ENCODE data around the gene AFF3.

DNA sequence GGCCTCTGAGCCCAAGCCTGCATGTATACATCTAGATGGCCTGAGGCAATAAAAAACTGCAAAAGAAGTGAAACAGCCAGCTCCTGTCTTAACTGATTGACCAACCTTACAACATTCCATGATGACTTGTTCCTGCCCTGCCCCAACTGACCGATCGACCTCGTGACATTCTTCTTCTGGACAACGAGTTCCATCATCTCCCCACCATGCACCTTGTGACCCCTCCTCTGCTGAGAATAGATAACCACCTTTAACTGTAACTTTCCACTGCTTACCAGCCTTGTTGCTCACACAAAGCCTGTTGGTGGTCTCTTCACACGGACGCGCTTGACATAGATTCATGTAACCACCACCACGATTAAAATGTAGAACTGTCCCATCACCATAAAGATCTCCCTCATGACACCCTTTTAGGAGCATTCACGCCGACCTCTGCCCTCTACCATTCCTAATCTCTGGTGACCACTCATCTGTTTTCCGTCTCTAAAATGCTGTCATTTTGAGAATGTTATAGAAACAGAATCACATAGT, 532.5 kb downstream of the AFF3 start:
- TF ChIP-seq, protein P1, sequence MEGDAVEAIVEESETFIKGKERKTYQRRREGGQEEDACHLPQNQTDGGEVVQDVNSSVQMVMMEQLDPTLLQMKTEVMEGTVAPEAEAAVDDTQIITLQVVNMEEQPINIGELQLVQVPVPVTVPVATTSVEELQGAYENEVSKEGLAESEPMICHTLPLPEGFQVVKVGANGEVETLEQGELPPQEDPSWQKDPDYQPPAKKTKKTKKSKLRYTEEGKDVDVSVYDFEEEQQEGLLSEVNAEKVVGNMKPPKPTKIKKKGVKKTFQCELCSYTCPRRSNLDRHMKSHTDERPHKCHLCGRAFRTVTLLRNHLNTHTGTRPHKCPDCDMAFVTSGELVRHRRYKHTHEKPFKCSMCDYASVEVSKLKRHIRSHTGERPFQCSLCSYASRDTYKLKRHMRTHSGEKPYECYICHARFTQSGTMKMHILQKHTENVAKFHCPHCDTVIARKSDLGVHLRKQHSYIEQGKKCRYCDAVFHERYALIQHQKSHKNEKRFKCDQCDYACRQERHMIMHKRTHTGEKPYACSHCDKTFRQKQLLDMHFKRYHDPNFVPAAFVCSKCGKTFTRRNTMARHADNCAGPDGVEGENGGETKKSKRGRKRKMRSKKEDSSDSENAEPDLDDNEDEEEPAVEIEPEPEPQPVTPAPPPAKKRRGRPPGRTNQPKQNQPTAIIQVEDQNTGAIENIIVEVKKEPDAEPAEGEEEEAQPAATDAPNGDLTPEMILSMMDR (IDR thresholded peaks at IDR 0.05): no peak
- no peak for TF ChIP-seq POLR2A (IDR thresholded peaks at IDR 0.05)

Data from uterus (tissue), 2 donors.